Measurements from ENCODE around the gene WWOX. TPM values are rescaled to one million over a fixed set of nuclear protein-coding genes. Genes with fewer than 3 reads are reported as not detected.

Gene WWOX
- total RNA-seq, 1 experiment from 2014 or later = 35.6 TPM

DNA sequence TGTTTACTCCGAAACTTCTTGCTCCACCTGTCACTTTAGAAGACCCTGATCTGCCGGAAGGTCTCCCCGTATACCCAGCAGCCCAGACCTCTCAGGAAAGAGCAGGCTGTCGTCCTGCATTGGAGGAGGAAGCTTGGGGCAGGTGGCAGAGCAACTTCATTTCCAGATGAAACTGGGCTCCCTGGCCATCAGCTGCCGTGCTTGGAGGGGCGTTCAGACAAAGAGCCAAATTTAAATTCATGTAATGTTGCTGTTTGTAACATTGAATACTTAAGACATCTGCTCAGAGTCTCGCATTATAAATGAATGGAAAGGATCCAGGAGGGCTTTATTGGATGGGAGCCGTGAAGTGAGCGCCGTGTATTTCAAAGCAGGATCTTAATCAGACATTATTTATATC, 872.6 kb downstream of the WWOX start:
- Histone ChIP-seq H3K27ac (no peak overlapping the region), H3K9me3 (ENCODE audit: insufficient read depth, low read depth) (no peaks in the 10 kb centered on the region), H3K9me2 (ENCODE audit: insufficient read depth) (no peaks in the 10 kb centered on the region), H3F3A (ENCODE audit: insufficient read depth, low read depth) (no peaks in the 10 kb centered on the region), H3K36me3 (ENCODE audit: low read depth) (no peaks in the 10 kb centered on the region), H2AFZ (no peak overlapping the region), H3K4me1 (replicated peaks; ENCODE audit: insufficient read depth) (0 out of 2 replicates have a peak, but pooled peaks cover under 1% of the 10 kb centered on the region), H3K4me2 (no peak overlapping the region), H4K20me1 (ENCODE audit: insufficient read depth) (no peaks in the 10 kb centered on the region), H3K27me3 (ENCODE audit: insufficient read depth, low read depth) (no peaks in the 10 kb centered on the region), H3K4me3 (no peak overlapping the region), H3K79me2 (ENCODE audit: low read depth) (no peaks in the 10 kb centered on the region)
- CTCF ChIA-PET = no interaction called here
- BruUV-seq (replicated peaks) = no TSS peak
- no peak for DNase-seq
- POLR2A ChIA-PET (ENCODE audit: unreplicated experiment) = no interaction called here
- TF ChIP-seq CTCF (conservative IDR thresholded peaks at IDR 0.05) = no peak
- no peak for TF ChIP-seq EZH2 (IDR thresholded peaks at IDR 0.05; ENCODE audit: low read depth)
- intact Hi-C loops (cut with micrococcal nuclease; ENCODE audit: unreplicated experiment) = no loop called here

DNA sequence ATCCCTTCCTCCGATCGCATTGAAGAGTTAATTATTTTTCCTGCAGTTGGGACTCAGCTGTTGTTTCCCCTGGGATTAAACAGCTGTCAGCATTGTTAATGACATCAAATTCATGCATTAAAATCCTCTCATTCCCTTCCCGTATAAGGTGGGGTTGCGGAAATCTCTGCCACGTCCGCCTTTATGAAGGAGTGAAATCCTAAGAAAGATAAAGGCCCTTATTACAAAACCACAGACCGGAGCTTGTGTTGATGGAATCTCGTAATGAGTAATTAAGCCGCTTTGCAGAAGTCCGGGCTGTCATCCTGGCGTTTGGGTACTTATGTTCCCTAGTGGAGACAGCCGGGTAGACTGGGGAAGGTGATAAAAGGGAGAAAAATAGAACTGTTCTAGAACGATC, 873.5 kb downstream of the WWOX start:
- no peak overlapping the region for H3K4me2 ChIP-seq
- CTCF ChIA-PET = no interaction called here
- no peaks in the 10 kb centered on the region for H3K4me1 ChIP-seq (replicated peaks; ENCODE audit: insufficient read depth)
- no peaks in the 10 kb centered on the region for H4K20me1 ChIP-seq (ENCODE audit: insufficient read depth)
- no peak for DNase-seq
- intact Hi-C loops (cut with micrococcal nuclease; ENCODE audit: unreplicated experiment) = no loop called here
- H3K79me2 ChIP-seq (ENCODE audit: low read depth) = no peaks in the 10 kb centered on the region
- BruUV-seq (replicated peaks) = no TSS peak
- H3K27me3 ChIP-seq (ENCODE audit: insufficient read depth, low read depth) = no peaks in the 10 kb centered on the region
- no peak overlapping the region for H3K27ac ChIP-seq
- no peaks in the 10 kb centered on the region for H3F3A ChIP-seq (ENCODE audit: insufficient read depth, low read depth)
- no peaks in the 10 kb centered on the region for H3K9me3 ChIP-seq (ENCODE audit: insufficient read depth, low read depth)
- H3K36me3 ChIP-seq (ENCODE audit: low read depth) = no peaks in the 10 kb centered on the region
- TF ChIP-seq EZH2 (IDR thresholded peaks at IDR 0.05; ENCODE audit: low read depth) (no peak), CTCF (conservative IDR thresholded peaks at IDR 0.05) (no peak)
- no peak overlapping the region for H3K4me3 ChIP-seq
- POLR2A ChIA-PET (ENCODE audit: unreplicated experiment) = no interaction called here
- H3K9me2 ChIP-seq (ENCODE audit: insufficient read depth) = no peaks in the 10 kb centered on the region
- no peak overlapping the region for H2AFZ ChIP-seq

- Histone ChIP-seq H3K27ac (no peak overlapping the region), H3K9me2 (ENCODE audit: insufficient read depth) (no peaks in the 10 kb centered on the region), H3K9me3 (ENCODE audit: insufficient read depth, low read depth) (no peaks in the 10 kb centered on the region), H3K27me3 (ENCODE audit: insufficient read depth, low read depth) (no peaks in the 10 kb centered on the region), H3K4me3 (no peak overlapping the region), H4K20me1 (ENCODE audit: insufficient read depth) (no peaks in the 10 kb centered on the region), H3K79me2 (ENCODE audit: low read depth) (no peaks in the 10 kb centered on the region), H3F3A (ENCODE audit: insufficient read depth, low read depth) (no peaks in the 10 kb centered on the region), H2AFZ (no peak overlapping the region), H3K4me2 (no peak overlapping the region), H3K36me3 (ENCODE audit: low read depth) (no peaks in the 10 kb centered on the region), H3K4me1 (replicated peaks; ENCODE audit: insufficient read depth) (no peaks in the 10 kb centered on the region)
- no TSS peak for BruUV-seq (replicated peaks)
- no peak for DNase-seq
- intact Hi-C loops (cut with micrococcal nuclease; ENCODE audit: unreplicated experiment) = no loop called here
- CTCF ChIA-PET = no interaction called here
- POLR2A ChIA-PET (ENCODE audit: unreplicated experiment) = interaction anchor here (0.6 kb wide), 1 partner anchor 10 kb away, joined by 5 read pairs; no protein-coding TSS in a partner anchor
- TF ChIP-seq CTCF (conservative IDR thresholded peaks at IDR 0.05) (no peak), EZH2 (IDR thresholded peaks at IDR 0.05; ENCODE audit: low read depth) (no peak)
Measured at GRCh38 chr16:78976212-78976611, 876.8 kb downstream of the WWOX start.

All from PC-9 (cell line).